Fibroblast of lung (primary cell): ENCODE measurements around the gene TACR1. TPM values are rescaled to one million over a fixed set of nuclear protein-coding genes. Genes with fewer than 3 reads are reported as not detected.

Experiments
- DNase-seq, 2 donors: peaks; one replicate each; pipeline versions ENCODE4 v3.0.0 to v3.0.0-alpha.2; 2010; ENCODE audit warnings: low read depth in 2 of 2
- H2AFZ ChIP-seq: 2 replicates; pipeline ENCODE4 v1.5.1; 2012; ENCODE audit warnings: low read length, control low read depth, inconsistent platforms
- H3K27ac ChIP-seq: 2 replicates; pipeline ENCODE4 v1.5.1; 2011; ENCODE audit warnings: low read length, control low read depth; ENCODE audit not compliant: insufficient read depth
- H3K27me3 ChIP-seq: 2 replicates; pipeline ENCODE4 v1.5.1; 2011; ENCODE audit warnings: mild to moderate bottlenecking, low read length; ENCODE audit not compliant: control insufficient read depth, insufficient read depth
- H3K36me3 ChIP-seq: 2 replicates; pipeline ENCODE4 v1.5.1; 2011; ENCODE audit warnings: low read length; ENCODE audit not compliant: control insufficient read depth, insufficient read depth
- H3K4me1 ChIP-seq: 2 replicates; pipeline ENCODE4 v1.5.1; 2011; ENCODE audit warnings: low read length; ENCODE audit not compliant: control insufficient read depth, insufficient read depth; ENCODE audit errors: extremely low read depth
- H3K4me2 ChIP-seq: 2 replicates; pipeline ENCODE4 v1.5.1; 2011; ENCODE audit warnings: low read length, control low read depth; ENCODE audit not compliant: insufficient read depth; ENCODE audit errors: extremely low read depth
- H3K4me3 ChIP-seq, 4 experiments: fragments of 200-600 bp in 1 of 4; sonication (generic) in 1 of 4; replicated peaks in 1 of 4; 2 replicates each; pipeline ENCODE4 v1.5.1; 2011 to 2016; ENCODE audit warnings: low read length in 4 of 4, low read depth in 3 of 4, mild to moderate bottlenecking in 3 of 4, control low read depth in 2 of 4, inconsistent platforms in 1 of 4, mixed read lengths in 1 of 4; ENCODE audit not compliant: insufficient read depth in 1 of 4; ENCODE audit errors: control extremely low read depth in 1 of 4
- H3K79me2 ChIP-seq: 2 replicates; pipeline ENCODE4 v1.5.1; 2012; ENCODE audit warnings: mild to moderate bottlenecking, low read length, inconsistent platforms; ENCODE audit not compliant: control insufficient read depth, insufficient read depth
- H3K9ac ChIP-seq: 2 replicates; pipeline ENCODE4 v1.5.1; 2011; ENCODE audit warnings: mild to moderate bottlenecking, low read length, control low read depth; ENCODE audit not compliant: insufficient read depth
- H3K9me3 ChIP-seq: 2 replicates; pipeline ENCODE4 v1.5.1; 2012; ENCODE audit warnings: low read depth, low read length; ENCODE audit not compliant: control insufficient read depth, insufficient read depth
- H4K20me1 ChIP-seq: 2 replicates; pipeline ENCODE4 v1.5.1; 2011; ENCODE audit warnings: low read length; ENCODE audit not compliant: control insufficient read depth, insufficient read depth; ENCODE audit errors: extremely low read depth
- CTCF ChIP-seq, 2 donors: IDR thresholded peaks in 1 of 2; conservative IDR thresholded peaks in 1 of 2; 1 replicate in 1 of 2; 2 replicates in 1 of 2; pipeline ENCODE4 v1.5.1; 2011 to 2012; ENCODE audit warnings: low read length in 2 of 2, control low read depth in 1 of 2, inconsistent platforms in 1 of 2, low read depth in 1 of 2, mild to moderate bottlenecking in 1 of 2
- EZH2 ChIP-seq: IDR thresholded peaks from 2 replicates; pipeline ENCODE4 v1.5.1; 2012; ENCODE audit warnings: low read length, control low read depth, mild to moderate bottlenecking; ENCODE audit errors: missing control alignments
- polyA plus RNA-seq, 2 donors: library from polyadenylated mRNA; depleted of rRNA in 1 of 2; stranded (reverse) in 1 of 2; unstranded in 1 of 2; fragments of >200 nt; gene quantifications; 2 replicates each; pipeline ENCODE4 v1.2.1, GENCODE V29; 2011 to 2012; ENCODE audit warnings: missing spikeins in 1 of 2
- total RNA-seq: library from RNA; depleted of rRNA; stranded (reverse); fragments of >200 nt; gene quantifications from 2 replicates; pipeline ENCODE4 v1.2.1, GENCODE V29; 2014

TACR1 gene
- total and polyA plus RNA-seq, 2 donors (not counting 1 experiment from before 2014, with no cell fraction given), result 0.05 to 0.17 TPM

- no peak overlapping the region for H3K9ac ChIP-seq
- H3K79me2 ChIP-seq, result no peaks in the 10 kb centered on the region
- no peak overlapping the region for H3K27ac ChIP-seq
- H3K36me3 ChIP-seq, result no peaks in the 10 kb centered on the region
- no peak overlapping the region for H2AFZ ChIP-seq
- H3K27me3 ChIP-seq, result no peaks in the 10 kb centered on the region
- TF ChIP-seq CTCF (conservative IDR thresholded peaks at IDR 0.05 in 1 of 2, IDR thresholded peaks at IDR 0.05 in 1 of 2; ENCODE audit: low read depth in 1 of 2, low read length in 2 of 2) (no peak), EZH2 (no peak)
- H3K4me1 ChIP-seq, result no peaks in the 10 kb centered on the region
- no peaks in the 10 kb centered on the region for H3K9me3 ChIP-seq
- no peak overlapping the region for H3K4me2 ChIP-seq
- no peaks in the 10 kb centered on the region for H4K20me1 ChIP-seq
- H3K4me3 ChIP-seq, result no peak overlapping the region
- no peak for DNase-seq
These were observed 90.3 kb downstream of the TACR1 start for GRCh38 chr2:75108937-75109482.

GRCh38 chr2:75102011-75102410 is 97.3 kb downstream of the TACR1 start:
- peaks cover 5% of the 10 kb centered on the region for H3K4me1 ChIP-seq
- no peaks in the 10 kb centered on the region for H3K79me2 ChIP-seq
- H2AFZ ChIP-seq, result no peak overlapping the region
- no peaks in the 10 kb centered on the region for H3K27me3 ChIP-seq
- H3K9me3 ChIP-seq, result no peaks in the 10 kb centered on the region
- no peaks in the 10 kb centered on the region for H3K36me3 ChIP-seq
- no peak overlapping the region for H3K4me3 ChIP-seq
- no peaks in the 10 kb centered on the region for H4K20me1 ChIP-seq
- H3K9ac ChIP-seq, result no peak overlapping the region
- TF ChIP-seq CTCF (conservative IDR thresholded peaks at IDR 0.05 in 1 of 2, IDR thresholded peaks at IDR 0.05 in 1 of 2; ENCODE audit: low read depth in 1 of 2, low read length in 2 of 2) (no peak), EZH2 (no peak)
- H3K4me2 ChIP-seq, result no peak overlapping the region
- H3K27ac ChIP-seq, result no peak overlapping the region
- peak in 1 of 2 donors; percentile 26 for DNase-seq

GRCh38 chr2:75100801-75101151 is 98.5 kb downstream of the TACR1 start:
- Histone ChIP-seq H3K9ac (no peak overlapping the region), H3K4me2 (no peak overlapping the region), H3K27me3 (no peaks in the 10 kb centered on the region), H3K4me1 (peaks cover 5% of the 10 kb centered on the region), H3K36me3 (no peaks in the 10 kb centered on the region), H4K20me1 (no peaks in the 10 kb centered on the region), H3K9me3 (no peaks in the 10 kb centered on the region), H3K27ac (no peak overlapping the region), H2AFZ (no peak overlapping the region), H3K79me2 (no peaks in the 10 kb centered on the region), H3K4me3 (no peak overlapping the region)
- no peak for TF ChIP-seq CTCF (conservative IDR thresholded peaks at IDR 0.05 in 1 of 2, IDR thresholded peaks at IDR 0.05 in 1 of 2; ENCODE audit: low read depth in 1 of 2, low read length in 2 of 2)
- TF ChIP-seq EZH2, result no peak
- DNase-seq, result peak in 1 of 2 donors; percentile 80
